H54 (cell line): ENCODE data around the gene ARMH1.
"Not testable (repeated sequence)": the region's sequence is repeated elsewhere in the genome, so short reads cannot be mapped to it uniquely, and the experiment has no call there.

ENCODE experiments used
- DNase-seq: peaks from one replicate; pipeline ENCODE4 v3.0.0; 2011; ENCODE audit warnings: low spot score, mixed read lengths; ENCODE audit not compliant: insufficient read length
- FAIRE-seq: peaks from 3 replicates; lab custom pipeline; 2011; peaks lifted over from hg19 to GRCh38; lab: Jason Lieb, UNC
- POLR2A ChIP-seq: IDR thresholded peaks from 2 replicates; pipeline ENCODE4 v1.6.1; 2011; ENCODE audit warnings: low read depth, mild to moderate bottlenecking, low read length

The ARMH1 gene

DNA sequence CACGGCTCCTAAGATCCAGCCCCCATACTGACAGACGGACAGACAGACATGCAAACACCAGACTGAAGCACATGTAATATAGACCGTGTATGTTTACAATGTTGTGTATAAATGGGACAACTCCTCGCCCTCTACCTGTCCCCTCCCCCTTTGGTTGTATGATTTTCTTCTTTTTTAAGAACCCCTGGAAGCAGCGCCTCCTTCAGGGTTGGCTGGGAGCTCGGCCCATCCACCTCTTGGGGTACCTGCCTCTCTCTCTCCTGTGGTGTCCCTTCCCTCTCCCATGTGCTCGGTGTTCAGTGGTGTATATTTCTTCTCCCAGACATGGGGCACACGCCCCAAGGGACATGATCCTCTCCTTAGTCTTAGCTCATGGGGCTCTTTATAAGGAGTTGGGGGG lies 23.4 kb upstream of the ARMH1 start:
- no peak for FAIRE-seq
- no peak for TF ChIP-seq POLR2A
- no peak for DNase-seq

DNA sequence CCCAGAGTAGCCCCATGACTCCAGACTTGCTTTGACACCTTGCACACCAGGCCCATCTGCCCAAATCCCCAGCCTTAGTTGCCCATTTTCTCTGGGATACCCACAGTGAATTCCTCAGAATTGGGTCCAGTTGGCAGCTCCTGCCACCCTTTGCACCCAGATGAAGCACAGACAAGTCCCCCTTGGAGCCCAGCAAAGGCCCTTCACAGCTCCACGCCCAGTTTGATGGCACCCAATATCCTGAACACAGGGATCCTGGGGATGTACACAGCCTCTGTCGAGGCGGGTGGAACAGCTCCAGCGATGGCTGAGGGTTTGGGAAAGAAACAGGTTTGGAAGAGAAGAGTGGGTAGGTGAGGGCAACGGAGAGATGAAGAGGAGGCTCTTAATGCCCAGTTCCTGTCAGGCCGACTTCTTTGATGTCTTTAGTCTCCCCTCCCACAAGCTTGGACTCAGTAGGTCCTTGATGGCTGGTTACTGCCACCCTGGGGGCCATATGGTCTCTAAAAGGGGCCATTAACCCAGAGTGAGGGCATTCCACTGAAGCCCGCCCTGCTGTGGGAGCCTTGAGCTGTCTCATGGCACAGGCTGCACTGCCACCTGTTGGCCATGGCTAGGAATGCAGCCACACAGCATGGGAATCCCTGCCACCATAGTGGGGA lies 21.9 kb upstream of the ARMH1 start:
- FAIRE-seq (peak; percentile 90), DNase-seq (peak; percentile 81)
- no peak for TF ChIP-seq POLR2A

DNA sequence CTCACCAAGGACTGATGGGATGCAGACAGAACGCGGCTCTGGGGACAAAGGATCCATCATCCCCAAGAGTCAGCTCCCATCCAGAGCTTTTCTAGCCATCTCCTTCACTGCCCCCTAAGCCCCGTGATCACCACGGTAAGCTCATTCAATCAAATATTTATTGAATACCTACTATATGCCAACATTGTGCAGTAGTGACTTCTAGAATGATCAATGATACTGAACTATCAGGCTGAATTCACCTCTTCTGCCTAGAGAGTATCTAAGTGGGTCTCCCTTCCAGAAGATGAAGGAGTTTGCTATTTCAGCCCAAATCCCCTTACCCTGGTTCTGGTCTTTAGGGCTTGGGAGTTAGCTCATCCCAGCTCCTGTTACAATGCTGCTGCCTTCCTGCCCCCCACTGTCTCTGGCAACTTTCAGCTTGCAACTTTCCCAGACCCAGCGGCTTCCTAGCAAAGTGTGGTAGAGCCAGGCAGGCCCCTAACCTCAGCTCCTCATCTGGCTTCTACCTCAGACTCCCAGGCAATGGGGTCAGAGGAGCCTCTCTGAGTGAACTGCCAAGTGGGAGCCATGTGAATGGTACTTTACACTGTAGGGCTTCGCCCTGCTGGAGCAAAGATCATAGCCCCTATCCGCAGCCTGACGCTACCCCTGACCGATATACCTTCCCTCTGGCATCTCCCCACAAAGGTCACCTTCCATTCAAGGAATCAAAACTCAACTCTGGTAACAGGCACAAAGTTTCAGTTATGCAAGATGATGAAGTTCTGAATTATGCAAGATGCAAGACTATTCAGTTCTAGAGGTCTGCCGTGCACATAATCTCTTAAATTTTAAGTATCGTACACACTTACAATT lies 21.2 kb upstream of the ARMH1 start:
- DNase-seq (no peak), FAIRE-seq (no peak)
- TF ChIP-seq POLR2A, result no peak

DNA sequence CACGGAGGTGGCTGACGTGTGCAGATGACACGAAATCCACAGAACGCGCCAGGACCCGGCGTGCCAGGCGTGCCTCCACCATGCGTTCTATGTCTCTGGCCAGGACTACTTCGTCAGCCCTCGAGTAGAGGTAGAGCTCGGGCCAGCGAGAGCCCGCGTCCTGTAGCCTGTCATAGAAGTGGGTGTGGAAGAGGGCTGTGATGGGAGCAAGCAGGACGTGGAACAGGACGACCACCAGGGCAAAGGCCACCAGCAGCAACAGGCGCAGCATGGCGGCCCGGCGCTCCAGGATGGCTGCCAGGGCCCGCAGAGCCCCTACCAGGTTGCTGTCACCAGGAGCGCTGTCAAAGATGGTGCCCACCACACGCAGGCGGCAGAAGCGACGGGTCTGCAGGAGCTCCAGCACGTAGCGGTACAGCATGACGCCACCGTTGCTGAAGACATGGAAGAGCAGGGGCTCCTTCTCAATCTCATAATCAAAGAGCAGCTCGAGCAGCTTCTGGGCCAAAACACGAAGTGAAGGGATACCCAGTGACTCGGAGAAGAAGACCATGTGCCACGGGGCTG lies 19.8 kb upstream of the ARMH1 start:
- no peak for DNase-seq
- no peak for FAIRE-seq
- no peak for TF ChIP-seq POLR2A

DNA sequence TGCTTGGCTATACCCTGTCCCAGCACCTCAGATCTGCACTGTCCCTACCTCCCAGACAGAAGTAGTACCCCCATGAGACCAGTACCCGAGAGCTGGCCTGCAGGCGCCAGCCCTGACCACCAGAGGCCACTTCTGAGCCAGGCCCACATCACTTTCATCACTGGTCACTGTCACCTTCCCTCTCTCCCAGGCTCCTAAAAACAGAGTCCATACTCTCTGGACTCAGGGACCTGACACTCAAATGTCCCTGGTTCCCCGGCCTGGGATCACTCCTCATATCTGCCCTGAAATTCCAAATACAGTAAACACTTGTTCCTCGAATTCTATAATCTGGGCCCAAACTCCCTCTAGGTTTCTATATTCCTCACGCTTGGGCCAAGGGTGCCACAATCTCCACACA lies 18.9 kb upstream of the ARMH1 start:
- no peak for DNase-seq
- no peak for TF ChIP-seq POLR2A
- FAIRE-seq, result no peak

DNA sequence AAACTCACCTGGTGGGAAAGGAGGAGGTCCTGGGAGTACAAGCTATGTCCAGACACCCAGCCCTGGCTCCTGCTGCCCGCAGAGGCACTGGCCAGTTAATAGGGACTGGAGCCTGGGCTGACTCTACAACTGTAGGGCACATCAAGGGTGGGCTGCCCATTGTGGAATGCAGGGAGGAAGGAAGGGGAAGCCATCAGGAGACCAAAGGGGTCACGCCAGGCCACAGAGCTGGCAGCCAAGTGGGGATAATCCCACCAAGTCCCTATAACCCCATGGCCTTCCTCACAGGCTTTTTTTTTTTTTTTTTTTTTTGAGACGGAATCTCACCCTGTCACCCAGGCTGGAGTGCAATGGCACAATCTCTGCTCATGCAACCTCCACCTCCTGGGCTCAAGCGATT lies 14.9 kb upstream of the ARMH1 start:
- DNase-seq (no peak), FAIRE-seq (no peak)
- TF ChIP-seq POLR2A, result no peak

DNA sequence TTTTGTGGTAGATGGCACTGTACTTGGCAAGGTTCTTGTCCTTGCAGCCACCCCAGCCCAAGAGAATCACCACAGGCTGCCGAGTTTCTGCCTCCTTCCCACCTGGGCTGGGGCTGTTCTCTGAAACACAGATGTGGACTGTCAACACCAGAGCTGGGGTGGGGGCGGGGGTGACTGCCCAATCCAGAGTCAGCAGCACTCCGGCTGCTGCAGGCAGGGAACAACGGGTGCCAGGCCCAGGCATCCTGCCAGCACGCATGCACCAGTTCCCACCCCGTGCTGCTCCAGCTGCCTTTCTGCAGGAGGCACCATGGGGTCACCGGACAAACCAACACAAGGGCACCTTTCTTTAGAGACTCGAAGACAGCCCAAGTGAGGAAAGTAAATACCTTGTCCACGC lies 14.3 kb upstream of the ARMH1 start:
- no peak for DNase-seq
- no peak for TF ChIP-seq POLR2A

DNA sequence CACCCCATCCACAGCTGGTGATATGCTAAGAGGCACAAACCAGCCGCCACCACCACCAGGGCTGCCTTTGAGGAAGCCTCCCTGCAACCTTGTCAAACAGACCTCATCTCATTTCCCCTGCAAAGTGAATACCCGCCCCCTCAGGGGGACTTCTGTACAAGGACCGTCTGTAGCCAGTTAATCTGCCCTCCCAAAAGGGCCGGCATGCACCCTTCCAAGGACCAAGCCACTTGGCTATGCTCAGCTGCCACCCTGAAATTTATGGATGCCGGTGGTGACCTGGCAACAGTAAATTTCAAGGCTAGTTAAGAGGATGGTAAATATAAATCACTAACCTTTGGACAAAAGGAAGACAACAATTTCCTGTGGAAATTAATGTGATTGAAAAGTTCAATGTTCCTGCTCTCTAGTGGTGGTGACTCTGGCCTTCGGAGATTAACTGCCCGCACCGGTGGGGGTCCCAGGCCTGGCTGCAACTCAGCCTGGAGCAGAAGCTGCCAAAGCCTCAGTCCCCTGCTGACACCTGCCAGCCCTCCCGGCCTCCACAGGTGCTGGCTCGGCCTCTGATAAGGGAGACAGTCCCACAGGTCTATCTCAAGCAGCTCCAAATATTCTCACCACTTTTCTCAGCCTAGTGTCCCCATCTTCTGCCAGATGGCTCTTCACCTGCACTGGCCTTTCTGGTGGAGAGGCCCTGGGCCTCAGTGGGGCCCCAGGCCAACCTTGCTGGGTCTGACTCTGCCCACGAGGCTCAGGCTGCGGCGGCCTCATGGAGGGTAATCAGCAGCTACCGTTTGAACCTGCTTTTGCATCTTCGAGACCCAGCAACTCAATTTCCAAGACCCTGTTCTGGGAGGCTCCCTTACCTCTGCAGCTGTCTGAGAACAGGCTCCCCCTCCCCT lies 12.5 kb upstream of the ARMH1 start:
- FAIRE-seq (no peak), DNase-seq (no peak)
- no peak for TF ChIP-seq POLR2A

More for the DNA sequence above, 14.3 kb upstream of the ARMH1 start:
- no peak for FAIRE-seq

DNA sequence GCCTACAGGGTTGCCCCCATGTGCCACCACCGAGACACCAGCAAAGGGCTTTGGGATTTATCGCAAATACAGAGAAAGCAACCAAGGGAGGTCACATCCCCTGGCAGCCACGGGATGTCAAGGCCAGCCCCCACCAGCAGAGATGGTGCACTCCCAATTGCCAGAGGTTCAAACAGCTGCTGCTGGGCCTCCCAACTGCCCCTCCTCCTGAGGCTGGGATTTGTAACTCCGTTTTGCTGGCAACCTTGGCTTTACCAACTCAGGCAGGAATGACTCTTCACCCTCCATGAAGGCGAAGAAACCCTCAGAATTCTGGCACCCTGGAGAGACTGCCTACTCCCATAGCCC lies 11.9 kb upstream of the ARMH1 start:
- no peak for TF ChIP-seq POLR2A
- no peak for FAIRE-seq
- no peak for DNase-seq

DNA sequence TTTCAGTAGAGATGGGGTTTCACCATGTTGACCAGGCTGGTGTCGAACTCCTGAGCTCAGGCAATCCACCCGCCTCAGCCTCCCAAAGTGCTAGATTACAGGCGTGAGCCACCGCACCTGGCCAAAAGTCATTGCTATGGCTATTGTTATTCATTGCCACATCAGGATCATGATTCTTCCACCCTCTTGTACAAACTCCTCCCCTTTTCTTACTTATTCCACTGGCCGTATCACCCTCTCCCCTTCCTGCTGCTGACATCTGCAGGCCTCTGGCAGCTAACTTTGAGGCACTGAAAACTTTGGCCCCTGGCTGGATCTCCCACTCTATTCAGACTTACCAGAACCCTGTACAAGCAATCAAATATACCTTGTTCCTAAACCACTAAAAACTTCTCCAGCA lies 11.1 kb upstream of the ARMH1 start:
- DNase-seq (no peak), FAIRE-seq (no peak)
- no peak for TF ChIP-seq POLR2A

DNA sequence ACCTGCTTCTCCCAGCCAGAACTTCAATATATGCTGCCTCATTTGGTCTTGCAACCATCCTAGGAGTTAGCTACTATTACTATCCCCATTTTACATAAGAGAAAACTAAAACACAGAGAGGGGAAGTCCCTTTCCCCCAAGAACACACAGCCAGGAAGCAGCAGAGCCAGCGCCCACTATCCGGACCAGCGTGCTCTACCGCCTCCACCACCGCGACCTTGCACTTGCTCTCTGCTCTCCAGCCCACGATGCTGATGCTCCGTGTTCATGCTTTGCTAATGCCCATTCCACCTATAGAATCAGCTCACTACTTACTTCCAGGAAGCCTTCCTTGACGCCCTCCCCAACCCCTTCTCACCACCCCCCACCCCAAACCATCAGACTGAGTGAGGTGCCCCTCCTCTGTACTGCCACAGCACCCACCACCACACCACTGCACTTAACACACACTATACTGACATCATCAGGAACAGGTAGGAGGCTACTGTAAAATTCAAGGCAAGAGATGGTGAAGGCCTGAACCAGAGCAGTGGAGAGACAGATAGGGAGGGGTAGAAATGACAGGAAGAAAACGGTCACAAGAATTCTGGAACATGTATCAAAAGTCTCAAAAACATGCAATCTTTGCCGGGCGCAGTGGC lies 9.7 kb upstream of the ARMH1 start:
- FAIRE-seq (no peak), DNase-seq (no peak)
- TF ChIP-seq POLR2A, result no peak

DNA sequence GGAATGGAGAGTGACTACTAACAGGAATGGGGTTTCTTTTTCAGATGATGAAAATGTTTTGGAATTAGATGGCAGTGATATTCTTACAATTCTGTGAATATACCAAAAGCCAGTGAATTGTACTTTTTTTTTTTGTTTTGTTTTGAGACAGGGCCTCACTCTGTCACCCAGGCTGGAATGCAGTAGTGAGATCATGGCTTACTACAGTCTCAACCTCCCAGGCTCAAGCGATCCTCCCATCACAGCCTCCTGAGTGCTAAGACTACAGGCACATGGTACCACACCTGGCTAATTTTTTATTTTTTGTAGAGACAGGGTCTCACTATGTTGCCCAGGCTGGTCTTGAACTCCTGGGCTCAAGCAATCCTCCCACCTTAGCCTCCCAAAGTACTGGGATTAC lies 7.8 kb upstream of the ARMH1 start:
- DNase-seq, FAIRE-seq: not testable (repeated sequence)
